KG1 (cell line): Measurements from ENCODE around the gene FAM187B.
"Not testable (repeated sequence)": the region's sequence is repeated elsewhere in the genome, so short reads cannot be mapped to it uniquely, and the experiment has no call there.

Source experiments
- DNase-seq: peaks from one replicate; lab custom pipeline; 2025; lab: John Stamatoyannopoulos, UW

FAM187B gene

DNA sequence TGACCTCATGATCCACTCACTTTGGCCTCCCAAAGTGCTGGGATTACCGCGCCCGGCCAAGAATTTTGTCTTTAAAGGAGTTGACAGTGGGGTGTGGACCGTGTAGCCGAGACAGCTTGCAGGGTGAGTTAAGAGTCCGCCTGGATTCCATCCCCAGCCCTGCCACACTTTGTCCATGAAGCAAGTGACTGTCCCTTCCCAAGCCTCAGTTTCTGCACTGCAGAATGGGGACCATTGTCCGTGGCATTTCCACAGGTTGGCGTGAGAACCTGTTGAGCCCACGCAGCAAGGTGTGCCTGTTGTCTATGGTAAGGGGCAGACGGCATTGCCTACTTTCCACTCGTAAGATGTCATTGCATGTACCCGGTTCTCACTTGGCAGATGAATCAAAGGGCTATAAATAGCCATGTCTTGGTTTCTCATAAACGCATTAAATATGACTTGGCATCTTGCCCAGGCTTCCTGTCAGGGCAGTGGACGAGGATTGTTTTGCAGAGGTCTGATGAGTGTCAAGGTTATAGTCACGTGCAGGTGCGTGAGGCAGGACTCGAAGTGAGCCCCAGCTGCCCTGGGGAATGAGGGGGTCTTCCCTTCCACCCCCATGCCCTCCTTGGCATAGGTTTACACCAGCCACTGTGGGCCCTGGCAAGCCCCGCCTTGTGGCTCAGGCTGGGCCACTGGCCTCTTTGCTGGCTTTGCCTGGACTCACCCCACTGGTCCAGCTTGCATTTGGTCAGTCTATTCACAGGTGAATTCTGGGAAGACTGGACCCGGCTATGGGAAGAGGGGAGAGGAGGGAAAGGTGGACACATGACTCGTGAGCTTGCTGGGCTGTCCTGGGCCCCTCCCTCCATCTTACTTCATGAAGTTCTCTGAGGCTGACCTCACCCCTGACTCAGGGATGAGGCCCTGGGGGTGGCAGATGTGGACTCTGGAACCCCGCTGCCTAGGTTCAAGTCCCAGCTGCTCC, 14.6 kb downstream of the FAM187B start:
- DNase-seq, result peak; percentile 49

DNA sequence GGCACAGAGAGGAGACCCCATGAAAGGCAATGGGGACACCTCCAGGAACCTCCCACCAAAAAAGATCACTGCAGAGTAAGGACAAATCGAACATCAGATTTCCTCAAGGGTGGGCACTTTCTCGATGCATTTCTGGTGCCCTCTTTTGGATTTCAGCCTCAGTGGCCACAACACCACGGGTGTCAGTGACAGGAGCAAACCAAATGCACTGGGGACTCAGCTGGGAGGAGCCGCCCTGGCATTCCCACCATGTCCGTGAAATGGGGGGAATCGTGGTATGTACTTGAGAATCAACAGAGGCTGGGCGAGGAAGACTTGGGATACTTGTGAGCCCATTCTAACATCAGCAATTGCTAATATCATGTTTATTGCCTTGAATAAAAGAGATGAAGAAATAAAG, 16.3 kb downstream of the FAM187B start:
- no peak for DNase-seq

DNA sequence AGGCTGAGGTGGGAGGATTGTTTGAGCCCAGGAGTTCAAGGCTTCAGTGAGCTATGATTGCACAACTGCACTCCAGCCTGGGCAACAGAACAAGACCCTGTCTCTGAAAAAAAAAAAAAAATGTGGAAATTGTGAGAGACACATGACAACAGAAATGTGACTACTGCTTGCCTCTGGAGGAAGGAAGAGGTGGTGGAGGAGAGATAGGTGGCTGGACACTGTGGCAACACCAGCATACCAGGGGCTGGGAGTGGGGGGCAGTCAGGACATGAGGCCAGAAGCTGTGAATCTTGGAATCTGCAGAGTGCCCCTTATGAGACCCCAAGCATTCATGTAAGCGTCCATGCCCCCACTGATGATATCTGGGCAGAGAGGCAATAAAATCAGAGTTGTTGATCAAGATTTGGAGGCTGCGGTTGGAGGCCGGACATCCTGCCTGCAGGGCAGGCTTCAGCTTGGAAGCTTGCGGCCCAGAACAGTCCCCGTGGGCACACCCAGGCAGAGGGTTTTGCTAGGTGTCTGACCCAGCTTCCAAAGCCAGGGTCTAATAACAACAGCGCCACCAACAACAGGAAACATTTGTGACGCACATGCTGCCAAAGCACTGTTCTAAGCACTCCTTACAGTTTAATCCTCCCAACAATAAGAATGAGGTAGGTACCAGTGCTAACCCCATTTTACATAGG, 16.9 kb downstream of the FAM187B start:
- DNase-seq, result peak; percentile 33

DNA sequence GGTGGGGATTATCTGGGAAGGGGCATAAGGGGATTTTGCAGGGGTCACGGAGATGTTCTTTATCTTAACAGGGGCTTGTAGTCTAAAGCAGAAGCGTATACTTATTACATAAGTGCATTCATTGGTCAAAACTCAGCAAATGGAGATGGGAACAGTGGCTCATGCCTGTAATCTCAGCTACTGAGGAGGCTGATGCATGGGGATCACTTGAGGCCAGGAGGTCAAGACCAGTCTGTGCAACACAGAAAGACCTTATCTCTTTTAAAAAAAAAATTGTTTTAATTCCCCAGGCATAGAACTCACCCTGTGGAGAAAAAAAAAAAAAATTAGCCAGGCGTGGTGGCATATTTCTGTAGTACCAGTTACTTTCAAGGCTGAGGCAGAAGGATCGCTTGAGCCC, 18.9 kb downstream of the FAM187B start:
- no peak for DNase-seq

DNA sequence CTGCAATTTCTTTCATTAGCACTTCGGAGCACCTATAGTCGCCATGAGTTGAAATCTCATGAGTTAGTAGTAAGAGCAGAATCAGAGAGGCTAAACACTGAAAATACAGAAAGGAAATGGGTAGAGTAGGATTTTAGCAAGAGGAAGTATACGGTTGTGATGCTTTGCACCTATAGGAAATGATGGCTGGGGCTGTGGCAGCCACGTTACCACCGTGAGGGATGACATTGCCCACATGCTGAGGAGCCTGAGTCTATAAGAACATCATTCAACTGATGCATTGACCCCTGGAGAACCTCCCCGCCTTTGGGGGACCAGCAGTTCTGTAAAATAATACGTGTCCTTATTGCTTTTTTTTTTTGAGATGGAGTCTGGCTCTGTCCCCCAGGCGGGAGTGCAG, 20.4 kb downstream of the FAM187B start:
- DNase-seq, result no peak

DNA sequence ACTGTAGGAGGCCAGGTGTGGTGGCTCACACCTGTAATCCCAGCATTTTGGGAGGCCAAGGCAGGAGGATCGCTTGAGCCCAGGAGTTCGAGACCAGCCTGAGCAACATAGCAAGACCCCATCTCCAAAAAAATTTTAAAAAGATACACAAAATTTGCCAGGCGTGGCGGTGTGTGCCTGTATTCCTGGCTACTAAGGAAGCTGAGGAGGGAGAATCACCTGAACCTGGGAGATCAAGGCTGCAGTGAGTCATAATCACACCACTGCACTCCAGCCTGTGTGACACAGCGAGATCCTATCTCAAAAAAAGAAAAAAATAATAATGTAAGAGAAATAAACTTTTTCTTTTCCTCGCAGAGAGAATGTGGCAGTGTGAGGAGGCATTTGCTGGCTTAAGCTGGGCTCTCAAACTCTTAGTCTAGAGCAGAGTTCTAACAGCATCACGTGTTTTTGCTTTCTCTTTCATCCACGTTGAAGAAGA, 21.1 kb downstream of the FAM187B start:
- no peak for DNase-seq

DNA sequence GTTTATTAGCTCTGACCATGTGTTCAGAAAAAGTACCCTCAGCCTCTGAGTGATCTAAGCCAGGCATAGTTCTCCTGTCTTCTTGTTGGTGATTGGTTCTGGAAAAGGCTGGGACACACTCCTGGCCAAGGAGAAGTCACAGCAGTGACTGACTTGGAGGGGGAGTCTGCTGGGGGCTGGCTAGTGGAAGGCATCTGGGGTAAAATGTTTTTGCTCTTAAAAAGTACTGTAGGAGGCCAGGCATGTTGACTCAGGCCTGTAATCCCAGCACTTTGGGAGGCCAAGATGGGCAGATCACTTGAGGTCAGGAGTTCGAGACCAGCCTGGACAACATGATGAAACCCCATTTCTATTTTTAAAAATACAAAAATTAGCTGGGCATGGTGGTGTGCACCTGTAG, 21.7 kb downstream of the FAM187B start:
- no peak for DNase-seq

DNA sequence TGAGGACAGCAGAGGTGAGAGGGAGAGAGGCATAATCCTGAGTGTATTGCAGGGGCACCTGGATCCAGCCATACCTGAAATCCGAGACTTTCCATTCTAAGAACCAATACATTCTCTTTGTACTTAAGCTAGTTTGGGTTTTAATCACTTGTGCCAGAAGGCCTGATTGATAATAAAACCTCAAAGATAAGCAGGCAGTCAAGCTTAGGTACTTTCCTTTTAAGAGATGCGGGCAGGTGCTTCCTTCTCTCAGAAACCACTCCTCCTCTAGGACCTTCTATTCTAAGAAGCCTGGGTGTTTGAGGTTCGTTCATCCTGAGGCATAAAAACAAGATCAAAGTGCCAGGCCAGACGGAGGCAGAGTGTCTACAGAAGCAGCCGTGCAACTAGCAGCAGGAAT, 22.2 kb downstream of the FAM187B start:
- no peak for DNase-seq

DNA sequence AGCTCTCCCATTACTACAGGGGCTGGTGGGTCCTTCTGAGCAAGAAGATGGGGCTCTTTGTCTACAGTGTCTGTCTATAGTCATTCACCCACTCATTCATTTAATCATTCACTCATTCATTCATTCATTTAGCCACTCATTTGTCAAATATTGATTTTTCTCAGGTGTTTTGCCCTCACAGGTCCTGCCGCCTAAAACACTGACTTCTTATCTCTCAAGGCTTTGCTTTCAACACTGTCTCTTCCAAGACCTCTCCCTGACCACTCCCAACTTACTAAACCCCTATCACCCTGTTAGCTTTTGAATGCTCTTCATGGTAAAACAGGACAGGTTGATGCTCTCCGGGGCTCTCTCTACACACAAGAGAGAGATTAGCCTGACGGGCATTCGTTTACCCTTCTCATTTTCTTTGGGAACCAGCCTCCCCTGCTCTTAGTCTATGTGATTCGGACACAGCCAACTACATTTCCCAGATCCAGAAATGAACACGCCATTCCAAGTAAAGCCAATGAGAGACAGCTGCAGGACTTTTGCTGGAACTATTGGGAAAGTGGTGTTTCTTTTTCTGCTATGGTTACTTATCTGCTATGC, 22.7 kb downstream of the FAM187B start:
- DNase-seq, result no peak

DNA sequence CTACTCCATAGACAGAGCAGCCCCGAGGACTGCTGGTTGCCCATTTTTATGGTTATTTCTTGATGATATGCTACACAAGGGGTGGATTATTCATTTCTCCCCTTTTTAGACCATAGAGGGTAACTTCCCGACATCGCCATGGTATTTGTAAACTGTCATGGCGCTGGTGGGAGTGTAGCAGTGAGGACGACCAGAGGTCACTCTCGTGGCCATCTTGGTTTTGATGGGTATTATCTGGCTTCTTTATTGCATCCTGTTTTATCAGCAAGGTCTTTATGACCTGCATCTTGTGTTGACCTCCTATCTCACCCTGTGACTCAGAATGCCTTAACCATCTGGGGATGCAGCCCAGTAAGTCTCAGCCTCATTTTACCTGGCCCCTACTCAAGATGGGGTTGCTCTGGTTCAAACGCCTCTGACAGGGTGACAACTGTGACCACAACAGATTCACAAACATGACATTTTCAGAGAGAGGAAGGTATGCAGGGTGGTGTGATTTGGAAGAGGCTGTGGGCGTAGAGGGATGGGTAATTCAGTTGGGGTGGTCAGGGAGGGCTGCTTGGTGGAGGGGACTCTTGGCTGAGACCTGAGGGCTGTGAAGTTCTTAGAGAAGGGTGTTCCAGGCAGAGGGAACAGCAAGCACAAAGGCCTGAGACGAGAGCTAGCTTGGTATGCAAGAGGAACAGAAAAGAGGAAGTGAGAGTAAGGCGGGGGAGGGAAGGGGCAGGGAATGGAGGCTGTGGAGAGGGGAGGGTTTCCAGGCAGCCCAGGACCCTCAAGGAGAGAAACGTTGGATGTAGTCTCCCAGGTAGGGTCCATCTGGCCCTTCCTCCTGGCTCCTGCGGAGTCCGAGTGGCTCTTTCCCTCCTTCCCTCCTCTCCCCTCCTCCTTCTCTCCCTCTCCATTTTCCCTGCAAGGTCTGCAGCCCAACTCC, 23.5 kb downstream of the FAM187B start:
- DNase-seq, result peak; percentile 52

DNA sequence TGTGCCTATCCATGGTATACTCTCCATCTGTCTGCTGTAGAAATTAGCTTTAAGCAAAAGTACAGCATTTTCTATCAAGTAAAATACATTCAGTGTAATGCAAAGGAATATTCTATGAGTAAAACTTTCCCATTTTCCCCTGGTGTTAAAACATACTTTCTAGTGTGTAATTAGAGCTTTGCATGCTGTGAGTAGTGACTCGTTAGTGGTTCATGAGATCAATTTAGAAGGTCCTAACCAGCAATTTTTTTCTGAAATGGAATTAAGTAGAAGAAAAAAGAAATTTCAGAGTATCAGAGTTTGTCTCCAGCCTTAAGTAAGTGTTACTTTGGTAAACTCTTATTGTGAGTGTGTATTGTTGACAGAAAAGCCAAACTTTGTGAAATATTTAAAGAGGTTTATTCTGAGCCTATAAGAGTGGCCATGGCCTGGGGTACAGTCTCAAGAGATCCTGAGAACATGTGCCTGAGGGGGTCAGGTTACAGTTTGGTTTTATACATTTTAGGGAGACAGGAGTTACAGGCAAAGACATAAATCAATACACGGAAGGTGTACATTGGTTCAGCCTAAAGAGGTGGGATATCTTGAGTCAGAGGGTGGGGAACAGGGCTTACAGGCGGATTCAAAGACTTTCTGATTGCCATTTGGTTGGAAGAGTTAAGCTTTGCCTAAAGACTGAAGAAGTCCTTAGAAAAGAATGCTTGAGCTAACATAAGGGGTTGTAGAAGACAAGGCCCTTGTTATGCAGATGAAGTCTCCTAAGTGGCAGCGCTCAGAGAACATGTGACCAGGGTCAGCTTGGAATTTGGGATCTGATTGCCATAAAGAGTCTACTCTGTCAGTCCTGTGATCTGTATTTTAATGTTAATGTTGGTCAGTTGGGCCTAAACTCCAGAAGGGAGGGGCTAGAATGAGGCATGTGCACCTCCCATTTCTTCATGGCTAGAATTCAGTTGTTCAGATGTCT, 25.5 kb downstream of the FAM187B start:
- no peak for DNase-seq

DNA sequence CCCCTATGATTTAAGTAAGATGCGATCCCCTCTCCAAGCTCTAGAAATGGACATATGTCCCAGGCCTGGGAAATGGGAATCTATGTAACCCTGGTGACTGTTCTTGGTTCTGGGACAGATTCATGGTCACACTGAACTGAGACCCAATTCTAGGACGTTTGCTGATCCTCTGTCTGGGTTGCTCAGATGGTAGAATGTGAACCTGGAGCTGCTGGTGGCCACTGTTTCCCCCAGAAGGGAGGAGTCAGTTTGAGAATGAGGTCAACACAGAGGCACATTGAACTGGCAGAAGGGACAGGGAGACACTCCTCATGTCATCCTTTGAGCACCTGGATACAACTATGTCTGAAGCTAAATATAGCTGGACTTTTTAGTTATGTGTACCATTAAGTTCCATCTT, 29.1 kb downstream of the FAM187B start:
- DNase-seq, result no peak

DNA sequence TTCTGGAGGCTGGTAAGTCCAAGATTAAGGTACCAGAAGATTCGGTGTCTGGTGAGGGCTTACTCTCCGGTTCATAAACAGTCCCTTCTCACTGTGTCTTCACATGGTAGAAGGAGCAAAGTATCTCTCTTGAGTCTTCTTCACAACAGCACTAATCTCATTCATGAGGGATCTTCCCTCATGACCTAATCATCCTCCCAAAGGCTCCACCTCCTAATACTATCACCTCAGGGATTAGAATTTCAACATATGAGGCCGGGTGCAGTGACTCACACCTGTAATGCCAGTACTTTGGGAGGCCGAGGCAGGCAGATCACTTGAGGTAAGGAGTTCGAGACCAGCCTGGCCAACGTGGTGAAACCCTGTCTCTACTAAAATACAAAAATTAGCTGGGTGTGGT, 31.7 kb downstream of the FAM187B start:
- DNase-seq, result not testable (repeated sequence)

DNA sequence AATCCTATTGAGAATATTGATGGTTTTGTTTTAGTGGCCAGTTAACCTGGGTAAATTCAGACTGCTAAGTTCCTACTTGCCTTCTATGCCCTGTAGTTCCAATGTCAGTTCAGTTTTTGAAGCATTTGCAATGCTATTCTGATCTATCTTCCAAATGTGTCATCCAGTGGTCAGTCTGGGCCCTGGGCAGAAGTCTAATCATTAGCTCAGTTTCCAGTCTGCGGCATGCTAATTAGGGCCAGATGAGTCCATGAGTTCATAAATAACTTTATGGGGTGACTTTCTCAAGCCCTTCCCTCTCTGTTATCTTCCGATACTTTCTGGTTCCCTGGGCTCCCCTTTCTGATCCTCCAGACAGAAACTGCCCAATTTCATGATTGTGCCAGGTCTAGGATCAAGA, 32.7 kb downstream of the FAM187B start:
- no peak for DNase-seq

DNA sequence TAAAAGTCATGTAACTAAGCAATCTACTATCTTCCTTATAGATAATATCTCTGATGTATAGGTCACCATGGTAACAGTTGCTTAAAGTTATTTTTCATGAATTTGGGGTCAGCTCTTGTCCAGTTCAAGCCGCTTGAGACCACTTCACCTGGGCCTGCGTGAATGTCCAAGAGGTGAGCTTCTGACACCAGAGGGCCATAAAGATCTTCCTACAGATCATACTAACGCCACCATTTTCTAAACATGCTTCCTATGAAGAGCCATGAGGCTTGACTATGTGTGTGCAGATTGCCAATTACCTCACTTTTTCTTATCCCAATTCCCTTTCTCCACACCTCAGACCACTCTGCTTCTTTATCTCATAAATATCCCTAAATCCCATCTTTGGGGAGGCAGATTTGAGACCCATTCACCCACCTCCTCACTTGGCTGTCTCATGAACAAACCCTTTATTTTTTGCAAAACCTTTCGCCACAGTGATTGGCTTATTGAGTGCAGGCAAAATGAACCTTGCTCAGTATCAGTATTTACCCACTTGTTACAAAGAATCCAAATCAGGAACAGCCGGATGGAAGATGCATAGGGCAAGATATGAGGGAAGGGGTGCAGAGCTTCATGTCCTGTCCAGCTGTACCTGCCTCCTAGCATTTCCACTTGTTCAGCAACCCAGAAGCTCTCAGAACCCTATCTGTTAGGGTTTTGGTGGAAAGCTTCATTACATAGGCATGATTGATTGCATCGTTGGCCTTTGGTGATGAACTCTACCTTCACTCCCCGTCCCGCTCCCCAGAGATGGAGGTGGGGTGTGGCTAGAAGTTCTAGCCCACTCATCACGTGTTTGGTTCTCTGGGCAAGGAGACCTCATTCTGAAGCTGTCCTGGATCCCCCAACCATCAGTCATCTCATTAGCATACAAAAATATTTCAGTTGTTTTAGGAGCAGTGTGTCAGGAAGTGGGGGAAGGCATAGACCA, 34.2 kb downstream of the FAM187B start:
- DNase-seq, result no peak

DNA sequence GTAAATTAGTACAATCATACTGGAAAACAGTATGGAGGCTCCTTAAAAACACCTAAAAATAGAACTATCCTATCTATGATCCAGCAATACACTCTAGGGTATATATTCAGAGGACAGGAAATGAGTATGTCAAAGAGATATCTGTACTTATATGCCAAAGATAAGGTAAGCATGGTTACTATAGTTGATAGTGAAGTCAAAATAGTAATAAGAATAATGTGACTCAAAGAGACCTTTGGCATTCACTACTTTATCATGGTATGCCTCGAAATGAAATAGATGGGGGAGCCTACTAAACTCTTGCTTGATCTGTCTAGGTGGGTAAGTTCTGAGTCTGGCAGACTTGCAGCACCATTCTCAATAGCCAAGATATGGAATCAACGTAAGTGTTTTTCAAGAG, 43.7 kb downstream of the FAM187B start:
- no peak for DNase-seq

DNA sequence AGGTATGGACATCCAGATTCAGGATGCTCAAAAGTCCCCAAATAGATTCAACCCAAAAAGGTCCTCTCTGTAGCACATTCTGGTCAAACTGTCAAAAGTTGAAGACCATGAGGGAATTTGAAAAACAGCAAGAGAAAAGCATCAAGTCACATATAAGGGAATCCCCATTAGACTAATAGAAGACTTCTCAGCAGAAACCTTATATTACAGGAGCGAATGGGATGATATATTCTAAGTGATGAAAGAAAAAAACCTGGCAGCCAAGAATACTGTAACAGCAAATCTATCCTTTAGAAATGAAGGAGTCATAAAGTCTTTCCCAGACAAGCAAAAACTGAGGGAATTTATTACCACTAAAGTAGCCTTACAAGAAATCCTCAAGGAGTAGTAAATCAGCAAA, 44.3 kb downstream of the FAM187B start:
- no peak for DNase-seq

DNA sequence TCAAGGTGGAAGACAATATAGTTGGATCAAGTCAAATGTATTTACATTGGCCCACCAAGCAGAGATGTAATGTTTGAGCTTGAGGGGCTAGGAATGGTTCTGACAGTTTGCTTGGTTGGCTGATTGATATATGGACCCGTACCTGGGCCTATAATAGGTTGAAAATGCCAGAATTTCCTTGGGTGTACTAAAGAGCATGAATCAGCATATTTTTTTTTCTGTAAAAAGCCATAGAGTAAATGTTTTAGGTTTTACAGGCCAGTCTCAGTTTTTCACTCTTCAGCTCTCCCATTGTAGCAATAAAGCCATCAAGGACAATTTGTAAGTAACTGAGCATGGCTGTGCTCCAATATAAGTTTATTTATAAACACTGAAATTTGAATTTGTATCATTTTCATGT, 47.2 kb downstream of the FAM187B start:
- DNase-seq, result no peak

DNA sequence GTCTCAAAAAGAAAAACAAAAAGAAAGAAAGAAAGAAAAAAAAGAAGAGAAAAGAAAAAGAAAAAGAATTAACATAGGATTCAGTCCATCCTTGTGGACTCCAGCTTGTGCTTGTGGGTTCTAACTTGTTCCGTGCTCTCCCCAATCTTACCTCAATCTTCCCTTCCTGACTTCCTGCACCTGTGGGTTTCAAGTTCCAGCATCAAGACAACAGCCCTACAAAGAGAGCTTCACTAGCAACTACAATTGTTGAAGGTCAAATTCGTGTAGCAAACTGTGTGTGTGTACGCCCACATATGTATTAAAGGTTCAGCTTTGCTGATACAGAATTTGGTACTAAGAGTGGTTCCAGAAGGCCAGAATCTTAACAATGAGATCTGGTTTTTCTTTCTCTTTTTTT, 48.7 kb downstream of the FAM187B start:
- DNase-seq, result no peak
